Measurements from ENCODE around the gene BICDL1.

Gene BICDL1

DNA sequence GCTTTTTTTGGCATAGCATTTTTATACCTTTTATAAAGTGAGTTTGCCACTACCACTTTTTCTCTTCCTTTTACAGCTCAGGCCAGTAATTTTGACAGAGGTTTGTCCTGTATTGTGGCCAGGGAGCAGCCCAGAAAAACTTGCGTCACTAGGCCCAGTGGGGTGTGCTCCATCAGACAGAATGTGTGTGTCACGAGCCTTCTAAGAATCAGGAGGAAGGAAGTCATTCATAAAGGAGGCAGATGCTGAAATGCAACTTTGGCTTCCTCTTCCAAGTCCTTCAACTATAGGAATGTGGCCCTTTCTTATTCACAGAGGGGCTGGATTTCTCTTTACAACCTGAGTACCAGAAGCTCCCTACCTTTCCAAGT, 137.6 kb downstream of the BICDL1 start:
- FAIRE-seq (no peak), DNase-seq (ENCODE audit: insufficient read length) (no peak)
- TF ChIP-seq TAF1 (IDR thresholded peaks at IDR 0.05; ENCODE audit: borderline replicate concordance, low read depth, low read length), result no peak
- no peak for TF ChIP-seq POLR2AphosphoS5 (IDR thresholded peaks at IDR 0.05; ENCODE audit: low read depth, low read length)
- TF ChIP-seq POLR2A (IDR thresholded peaks at IDR 0.05; ENCODE audit: low read depth, low read length), result no peak

DNA sequence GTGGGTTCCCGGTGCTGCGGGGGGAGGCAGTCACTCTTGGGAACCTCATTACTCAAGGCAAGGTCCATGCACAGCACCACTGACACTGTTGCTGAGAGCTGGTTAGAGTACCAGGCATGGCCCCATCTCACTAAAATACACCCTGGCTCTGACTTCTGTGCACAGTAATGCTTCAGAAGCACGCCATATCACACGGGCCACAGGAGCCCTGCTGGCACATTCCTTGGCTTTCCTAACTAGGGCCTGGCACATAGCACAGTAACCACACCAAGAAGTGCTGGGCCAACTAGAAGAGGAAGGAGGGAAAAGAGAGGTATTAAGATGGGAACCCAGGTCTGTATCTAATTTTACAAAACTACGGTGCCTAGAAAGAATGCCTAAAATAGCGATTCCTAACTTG, 141.0 kb downstream of the BICDL1 start:
- FAIRE-seq (no peak), DNase-seq (ENCODE audit: insufficient read length) (no peak)
- TF ChIP-seq POLR2A (IDR thresholded peaks at IDR 0.05; ENCODE audit: low read depth, low read length), result no peak
- TF ChIP-seq TAF1 (IDR thresholded peaks at IDR 0.05; ENCODE audit: borderline replicate concordance, low read depth, low read length), result no peak

DNA sequence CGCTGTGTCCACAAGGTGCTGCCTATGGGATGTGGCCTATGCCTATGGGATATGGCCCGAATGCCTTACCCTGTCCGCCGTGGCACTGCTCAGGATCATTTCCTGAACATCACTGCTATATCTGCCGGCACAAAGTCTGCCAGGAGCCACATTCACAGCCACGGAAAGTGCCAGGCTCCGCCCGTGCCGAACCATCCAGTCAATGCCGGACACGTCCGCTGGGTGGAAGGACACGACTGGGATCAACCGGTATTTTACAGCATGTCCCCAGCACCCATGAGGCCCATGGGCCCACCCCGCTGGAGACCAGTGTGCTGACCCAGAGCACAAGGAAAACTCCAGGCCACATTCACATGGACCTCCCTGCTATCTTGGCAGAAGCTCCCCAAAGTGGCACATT, 142.1 kb downstream of the BICDL1 start:
- FAIRE-seq, result no peak
- TF ChIP-seq TAF1 (IDR thresholded peaks at IDR 0.05; ENCODE audit: borderline replicate concordance, low read depth, low read length) (no peak), POLR2AphosphoS5 (IDR thresholded peaks at IDR 0.05; ENCODE audit: low read depth, low read length) (no peak), POLR2A (IDR thresholded peaks at IDR 0.05; ENCODE audit: low read depth, low read length) (no peak)

DNA sequence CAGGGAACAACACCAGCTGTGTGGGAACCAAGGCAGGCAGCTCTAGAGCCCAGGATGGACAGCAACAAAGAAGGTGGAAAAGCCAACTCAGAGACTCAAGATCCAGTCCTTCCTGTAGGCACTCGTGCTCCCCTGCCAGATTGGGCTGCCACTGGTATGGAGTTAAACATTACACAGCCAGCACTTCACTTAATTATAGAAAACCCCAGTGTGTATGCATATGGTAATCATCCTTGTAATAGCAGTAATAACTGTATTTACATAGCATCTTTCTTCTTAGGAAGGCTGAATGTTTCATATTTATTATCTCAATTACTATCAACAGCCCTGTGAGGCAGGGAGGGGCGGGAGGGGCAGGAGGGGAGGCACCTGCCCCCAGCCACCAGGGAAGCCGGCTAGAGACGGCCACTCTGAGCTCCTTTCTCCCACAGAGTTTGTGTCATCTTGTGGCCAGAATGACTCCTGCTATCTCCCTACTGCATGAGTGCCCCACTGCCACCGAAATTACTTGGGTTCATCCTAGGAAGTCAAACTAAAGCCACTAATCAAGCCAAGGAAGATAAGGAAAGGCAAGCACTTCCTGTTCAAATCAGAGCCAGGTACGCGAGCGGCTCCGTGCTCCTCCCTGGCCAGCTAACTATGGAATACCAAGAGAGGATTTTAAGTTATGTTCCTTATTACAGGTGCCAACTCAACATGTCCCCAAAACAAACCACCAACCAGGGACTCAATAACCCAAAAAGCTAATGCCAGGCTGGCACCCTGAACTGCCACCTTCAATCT, 143.2 kb downstream of the BICDL1 start:
- FAIRE-seq (no peak), DNase-seq (ENCODE audit: insufficient read length) (no peak)
- TF ChIP-seq POLR2AphosphoS5 (IDR thresholded peaks at IDR 0.05; ENCODE audit: low read depth, low read length) (no peak), POLR2A (IDR thresholded peaks at IDR 0.05; ENCODE audit: low read depth, low read length) (no peak), TAF1 (IDR thresholded peaks at IDR 0.05; ENCODE audit: borderline replicate concordance, low read depth, low read length) (no peak)

More for the DNA sequence above, 142.1 kb downstream of the BICDL1 start:
- no peak for DNase-seq (ENCODE audit: insufficient read length)

- peak; percentile 60 for DNase-seq (ENCODE audit: insufficient read length)
- peak; percentile 93 for FAIRE-seq
- no peak for TF ChIP-seq POLR2A (IDR thresholded peaks at IDR 0.05; ENCODE audit: low read depth, low read length)
- no peak for TF ChIP-seq TAF1 (IDR thresholded peaks at IDR 0.05; ENCODE audit: borderline replicate concordance, low read depth, low read length)
- peak; percentile 73 for TF ChIP-seq POLR2AphosphoS5 (IDR thresholded peaks at IDR 0.05; ENCODE audit: low read depth, low read length)
Measured at GRCh38 chr12:120132863-120133385, 143.9 kb downstream of the BICDL1 start.

GRCh38 chr12:120134307-120134980, 145.4 kb downstream of the BICDL1 start:
- FAIRE-seq (no peak), DNase-seq (ENCODE audit: insufficient read length) (no peak)
- TF ChIP-seq TAF1 (IDR thresholded peaks at IDR 0.05; ENCODE audit: borderline replicate concordance, low read depth, low read length) (no peak), POLR2AphosphoS5 (IDR thresholded peaks at IDR 0.05; ENCODE audit: low read depth, low read length) (no peak), POLR2A (IDR thresholded peaks at IDR 0.05; ENCODE audit: low read depth, low read length) (no peak)

- TF ChIP-seq TAF1 (IDR thresholded peaks at IDR 0.05; ENCODE audit: borderline replicate concordance, low read depth, low read length), result no peak
- DNase-seq (ENCODE audit: insufficient read length) (no peak), FAIRE-seq (no peak)
Measured at GRCh38 chr12:120136093-120136770, 147.2 kb downstream of the BICDL1 start.

GRCh38 chr12:120137833-120138232, 148.8 kb downstream of the BICDL1 start:
- DNase-seq (ENCODE audit: insufficient read length) (no peak), FAIRE-seq (no peak)
- TF ChIP-seq POLR2A (IDR thresholded peaks at IDR 0.05; ENCODE audit: low read depth, low read length), result no peak
- no peak for TF ChIP-seq POLR2AphosphoS5 (IDR thresholded peaks at IDR 0.05; ENCODE audit: low read depth, low read length)
- no peak for TF ChIP-seq TAF1 (IDR thresholded peaks at IDR 0.05; ENCODE audit: borderline replicate concordance, low read depth, low read length)

GRCh38 chr12:120138366-120138765, 149.3 kb downstream of the BICDL1 start:
- DNase-seq (ENCODE audit: insufficient read length) (no peak), FAIRE-seq (no peak)
- TF ChIP-seq POLR2A (IDR thresholded peaks at IDR 0.05; ENCODE audit: low read depth, low read length) (no peak), TAF1 (IDR thresholded peaks at IDR 0.05; ENCODE audit: borderline replicate concordance, low read depth, low read length) (no peak), POLR2AphosphoS5 (IDR thresholded peaks at IDR 0.05; ENCODE audit: low read depth, low read length) (no peak)

GRCh38 chr12:120139958-120140357, 150.9 kb downstream of the BICDL1 start:
- TF ChIP-seq POLR2A (IDR thresholded peaks at IDR 0.05; ENCODE audit: low read depth, low read length) (no peak), POLR2AphosphoS5 (IDR thresholded peaks at IDR 0.05; ENCODE audit: low read depth, low read length) (no peak), TAF1 (IDR thresholded peaks at IDR 0.05; ENCODE audit: borderline replicate concordance, low read depth, low read length) (no peak)
- no peak for DNase-seq (ENCODE audit: insufficient read length)
- no peak for FAIRE-seq

GRCh38 chr12:120140603-120141002, 151.6 kb downstream of the BICDL1 start:
- DNase-seq (ENCODE audit: insufficient read length), result no peak
- TF ChIP-seq POLR2AphosphoS5 (IDR thresholded peaks at IDR 0.05; ENCODE audit: low read depth, low read length) (no peak), POLR2A (IDR thresholded peaks at IDR 0.05; ENCODE audit: low read depth, low read length) (no peak), TAF1 (IDR thresholded peaks at IDR 0.05; ENCODE audit: borderline replicate concordance, low read depth, low read length) (no peak)

More at GRCh38 chr12:120140603-120141002, 151.6 kb downstream of the BICDL1 start:
- no peak for FAIRE-seq
